DND-41 (cell line): ENCODE measurements around the gene POMGNT1.

ENCODE experiments used
- ATAC-seq: fragments of 200-7000 bp; cut with Tn5 transposase; 3 replicates; pipeline ENCODE4 v1.9.1; 2021; ENCODE audit warnings: low read depth; ENCODE audit not compliant: insufficient read depth
- DNase-seq: peaks from one replicate; pipeline ENCODE4 v3.0.0-alpha.2; 2020
- H2AFZ ChIP-seq: 2 replicates; pipeline ENCODE4 v1.6.0; 2012; ENCODE audit warnings: low read depth, low read length
- H3K27ac ChIP-seq: 2 replicates; pipeline ENCODE4 v1.5.1; 2012; ENCODE audit warnings: low read length, inconsistent platforms
- H3K27me3 ChIP-seq: fragments of 200-600 bp; sonication (generic); 2 replicates; pipeline ENCODE4 v1.6.0; 2012; ENCODE audit warnings: low read length, mild to moderate bottlenecking, inconsistent platforms; ENCODE audit not compliant: insufficient read depth, poor library complexity
- H3K36me3 ChIP-seq: 2 replicates; pipeline ENCODE4 v1.5.1; 2012; ENCODE audit warnings: low read length, inconsistent platforms; ENCODE audit not compliant: insufficient read depth
- H3K4me1 ChIP-seq: 2 replicates; pipeline ENCODE4 v1.5.1; 2012; ENCODE audit warnings: mild to moderate bottlenecking, low read length; ENCODE audit not compliant: insufficient read depth
- H3K4me2 ChIP-seq: 2 replicates; pipeline ENCODE4 v1.6.0; 2012; ENCODE audit warnings: mild to moderate bottlenecking, moderate library complexity, low read length, inconsistent platforms; ENCODE audit not compliant: insufficient read depth
- H3K4me3 ChIP-seq, 2 experiments: fragments of 200-600 bp in 1 of 2; shearing (Covaris generic) in 1 of 2; 2 replicates each; pipeline ENCODE4 v1.5.1; 2012 to 2016; ENCODE audit warnings: inconsistent platforms in 2 of 2, low read length in 2 of 2, mild to moderate bottlenecking in 2 of 2, low read depth in 1 of 2, moderate library complexity in 1 of 2
- H3K79me2 ChIP-seq: 2 replicates; pipeline ENCODE4 v1.6.0; 2012; ENCODE audit warnings: low read length, inconsistent platforms; ENCODE audit not compliant: insufficient read depth
- H3K9ac ChIP-seq: 2 replicates; pipeline ENCODE4 v1.6.0; 2012; ENCODE audit warnings: low read depth, mild to moderate bottlenecking, inconsistent platforms, low read length, moderate library complexity
- H3K9me3 ChIP-seq: 2 replicates; pipeline ENCODE4 v1.5.1; 2012; ENCODE audit warnings: low read length, moderate library complexity, mild to moderate bottlenecking, inconsistent platforms; ENCODE audit not compliant: insufficient read depth, severe bottlenecking
- H4K20me1 ChIP-seq: 2 replicates; pipeline ENCODE4 v1.6.0; 2012; ENCODE audit warnings: low read length; ENCODE audit not compliant: insufficient read depth
- EZH2 ChIP-seq: IDR thresholded peaks from 3 replicates; pipeline ENCODE4 v1.6.1; 2012; ENCODE audit warnings: borderline replicate concordance, low read depth, mild to moderate bottlenecking, moderate library complexity, low read length, inconsistent platforms; ENCODE audit not compliant: severe bottlenecking
- TF ChIP-seq, protein P1 (sequence below): IDR thresholded peaks from 2 replicates; pipeline ENCODE4 v1.5.1; 2012; ENCODE audit warnings: borderline replicate concordance, low read length, moderate library complexity, mild to moderate bottlenecking; ENCODE audit not compliant: poor library complexity, severe bottlenecking; ENCODE audit errors: extremely low read depth

Gene POMGNT1

DNA sequence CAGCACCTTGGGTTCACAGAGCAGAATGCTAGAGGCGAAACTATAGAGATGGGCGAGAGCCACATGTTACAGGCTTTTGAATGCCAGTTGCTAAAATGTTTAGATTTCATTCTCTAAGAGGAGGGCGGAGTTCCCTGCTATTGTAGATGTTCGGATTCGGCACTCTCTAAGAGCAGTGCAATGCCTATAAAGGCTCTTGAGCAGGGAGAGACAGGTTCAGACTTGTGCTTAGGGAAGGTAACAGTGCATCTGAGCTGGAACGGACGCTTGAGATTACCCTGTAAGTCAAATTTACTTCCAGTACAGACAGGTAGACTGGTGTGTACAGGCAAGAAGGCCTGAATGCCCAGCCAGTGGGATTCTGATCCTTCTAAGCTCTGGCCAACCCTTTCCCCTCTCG lies 20.2 kb upstream of the POMGNT1 start:
- Histone ChIP-seq H3K4me3 (no peak overlapping the region), H4K20me1 (no peaks in the 10 kb centered on the region), H3K4me2 (no peak overlapping the region), H3K36me3 (no peaks in the 10 kb centered on the region), H3K9ac (no peak overlapping the region), H3K27me3 (no peaks in the 10 kb centered on the region), H3K27ac (no peak overlapping the region), H2AFZ (no peak overlapping the region), H3K4me1 (no peaks in the 10 kb centered on the region), H3K9me3 (no peaks in the 10 kb centered on the region), H3K79me2 (no peaks in the 10 kb centered on the region)
- DNase-seq (no peak), ATAC-seq (no peak)
- TF ChIP-seq EZH2 = no peak
- TF ChIP-seq, protein P1, sequence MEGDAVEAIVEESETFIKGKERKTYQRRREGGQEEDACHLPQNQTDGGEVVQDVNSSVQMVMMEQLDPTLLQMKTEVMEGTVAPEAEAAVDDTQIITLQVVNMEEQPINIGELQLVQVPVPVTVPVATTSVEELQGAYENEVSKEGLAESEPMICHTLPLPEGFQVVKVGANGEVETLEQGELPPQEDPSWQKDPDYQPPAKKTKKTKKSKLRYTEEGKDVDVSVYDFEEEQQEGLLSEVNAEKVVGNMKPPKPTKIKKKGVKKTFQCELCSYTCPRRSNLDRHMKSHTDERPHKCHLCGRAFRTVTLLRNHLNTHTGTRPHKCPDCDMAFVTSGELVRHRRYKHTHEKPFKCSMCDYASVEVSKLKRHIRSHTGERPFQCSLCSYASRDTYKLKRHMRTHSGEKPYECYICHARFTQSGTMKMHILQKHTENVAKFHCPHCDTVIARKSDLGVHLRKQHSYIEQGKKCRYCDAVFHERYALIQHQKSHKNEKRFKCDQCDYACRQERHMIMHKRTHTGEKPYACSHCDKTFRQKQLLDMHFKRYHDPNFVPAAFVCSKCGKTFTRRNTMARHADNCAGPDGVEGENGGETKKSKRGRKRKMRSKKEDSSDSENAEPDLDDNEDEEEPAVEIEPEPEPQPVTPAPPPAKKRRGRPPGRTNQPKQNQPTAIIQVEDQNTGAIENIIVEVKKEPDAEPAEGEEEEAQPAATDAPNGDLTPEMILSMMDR = no peak

DNA sequence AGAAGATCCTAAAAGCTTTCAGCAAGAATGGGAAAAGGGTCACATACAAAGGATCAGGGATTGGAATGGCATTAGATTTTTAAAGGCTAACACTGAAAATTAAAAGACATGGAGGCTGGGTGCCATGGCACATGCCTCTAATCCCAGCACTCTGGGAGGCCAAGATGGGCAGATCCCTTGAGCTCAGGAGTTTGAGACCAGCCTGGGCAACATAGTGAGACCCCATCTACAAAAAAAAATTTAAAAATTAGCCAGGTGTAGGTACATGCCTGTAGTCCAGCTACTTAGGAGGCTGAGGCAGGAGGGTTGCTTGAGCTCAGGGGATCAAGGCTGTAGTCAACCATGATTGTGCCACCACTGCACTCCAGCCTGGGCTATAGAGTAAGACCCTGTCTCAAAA lies 17.3 kb upstream of the POMGNT1 start:
- Histone ChIP-seq H3K9ac (no peak overlapping the region), H3K4me1 (no peaks in the 10 kb centered on the region), H3K79me2 (no peaks in the 10 kb centered on the region), H3K27ac (no peak overlapping the region), H2AFZ (no peak overlapping the region), H4K20me1 (no peaks in the 10 kb centered on the region), H3K4me2 (no peak overlapping the region), H3K4me3 (no peak overlapping the region), H3K36me3 (no peaks in the 10 kb centered on the region), H3K9me3 (no peaks in the 10 kb centered on the region), H3K27me3 (no peaks in the 10 kb centered on the region)
- TF ChIP-seq EZH2 = no peak
- TF ChIP-seq, protein P1 = no peak
- no peak for DNase-seq
- ATAC-seq = no peak

DNA sequence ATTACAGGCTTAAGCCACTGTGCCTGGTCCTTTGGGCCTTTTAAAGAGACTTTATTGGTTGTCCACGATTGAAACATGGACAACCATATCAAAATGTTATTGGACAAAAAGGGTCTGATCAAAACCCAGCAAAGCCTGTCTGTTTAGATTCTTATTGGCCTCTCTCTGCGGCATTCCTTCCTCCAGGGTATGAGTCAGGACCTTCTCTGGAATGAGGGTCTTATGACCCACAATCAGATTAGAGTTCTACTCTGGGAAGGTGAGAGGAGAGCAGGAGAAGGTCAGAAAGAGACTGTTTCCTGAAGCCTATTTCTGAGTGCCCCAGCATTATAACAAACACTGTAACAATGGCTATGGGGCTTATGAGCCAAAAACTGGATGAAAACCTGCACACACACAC lies 12.8 kb upstream of the POMGNT1 start:
- Histone ChIP-seq H3K9me3 (no peaks in the 10 kb centered on the region), H4K20me1 (no peaks in the 10 kb centered on the region), H3K4me3 (no peak overlapping the region), H2AFZ (no peak overlapping the region), H3K4me2 (no peak overlapping the region), H3K4me1 (no peaks in the 10 kb centered on the region), H3K27ac (no peak overlapping the region), H3K27me3 (no peaks in the 10 kb centered on the region), H3K9ac (no peak overlapping the region), H3K36me3 (no peaks in the 10 kb centered on the region), H3K79me2 (no peaks in the 10 kb centered on the region)
- ATAC-seq = no peak
- TF ChIP-seq EZH2 = no peak
- TF ChIP-seq, protein P1 = no peak
- no peak for DNase-seq

DNA sequence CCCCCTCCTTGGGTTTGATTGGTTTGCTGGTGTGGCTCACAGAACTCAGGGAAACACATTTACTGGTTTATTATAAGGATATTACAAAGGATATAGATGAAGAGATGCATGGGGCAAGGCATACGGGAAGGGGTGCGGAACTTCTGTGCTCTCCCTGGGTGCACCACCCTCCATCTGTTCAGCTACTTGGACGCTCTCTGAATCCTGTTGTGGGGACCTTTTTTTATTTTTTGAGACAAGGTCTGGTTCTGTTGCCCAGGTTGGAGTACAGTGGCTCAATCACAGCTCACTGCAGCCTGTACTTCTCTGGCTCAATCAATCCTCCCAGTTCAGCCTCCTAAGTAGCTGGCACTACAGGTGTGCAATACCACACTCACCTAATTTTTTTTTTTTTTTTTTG lies 12.3 kb upstream of the POMGNT1 start:
- DNase-seq = no peak

More for the DNA sequence above, 12.3 kb upstream of the POMGNT1 start:
- no peak overlapping the region for H3K4me2 ChIP-seq
- H3K4me1 ChIP-seq = no peaks in the 10 kb centered on the region
- H3K36me3 ChIP-seq = no peaks in the 10 kb centered on the region
- H3K9ac ChIP-seq = no peak overlapping the region
- H3K9me3 ChIP-seq = no peaks in the 10 kb centered on the region
- H4K20me1 ChIP-seq = no peaks in the 10 kb centered on the region
- H3K27me3 ChIP-seq = no peaks in the 10 kb centered on the region
- H3K27ac ChIP-seq = no peak overlapping the region
- no peak for ATAC-seq
- no peak overlapping the region for H3K4me3 ChIP-seq
- H2AFZ ChIP-seq = no peak overlapping the region
- no peaks in the 10 kb centered on the region for H3K79me2 ChIP-seq
- TF ChIP-seq, protein P1 = no peak
- TF ChIP-seq EZH2 = no peak
